Gastroesophageal sphincter (tissue), 4 donors: ENCODE results near the gene MTARC1. TPM values are rescaled to one million over a fixed set of nuclear protein-coding genes. Genes with fewer than 3 reads are reported as not detected.

Source experiments
- ATAC-seq: fragments of 150-250 bp; one replicate; pipeline ENCODE4 v1.9.1; 2016; ENCODE audit warnings: mild to moderate bottlenecking, moderate library complexity
- H3K27ac ChIP-seq, 4 donors: fragments of 200-600 bp; sonication (generic) in 3 of 4; 1 replicate in 3 of 4; 2 replicates in 1 of 4; pipeline ENCODE4 v1.5.1; 2016 to 2019
- H3K27me3 ChIP-seq: fragments of 200-600 bp; sonication (generic); one replicate; pipeline ENCODE4 v1.5.1; 2019
- H3K36me3 ChIP-seq, 2 donors: fragments of 200-600 bp; sonication (generic); one replicate each; pipeline ENCODE4 v1.5.1; 2019; ENCODE audit warnings: control low read depth in 1 of 2
- H3K4me1 ChIP-seq, 3 donors: fragments of 200-600 bp; sonication (generic); 1 replicate in 2 of 3; 2 replicates in 1 of 3; pipeline ENCODE4 v1.5.1; 2016 to 2019; ENCODE audit warnings: control low read depth in 2 of 3
- H3K4me3 ChIP-seq, 2 donors: fragments of 200-600 bp; sonication (generic); one replicate each; pipeline ENCODE4 v1.5.1; 2019; ENCODE audit warnings: mild to moderate bottlenecking in 1 of 2, moderate library complexity in 1 of 2
- H3K9me3 ChIP-seq, 3 donors: fragments of 200-600 bp; sonication (generic); one replicate each; pipeline ENCODE4 v1.5.1; 2017 to 2019; ENCODE audit warnings: control low read depth in 2 of 3
- EP300 ChIP-seq: sonication (generic); formaldehyde crosslinking; IDR thresholded peaks from one replicate; pipeline ENCODE4 v1.6.1; 2017; ENCODE audit warnings: antibody characterized with exemption, mild to moderate bottlenecking
- POLR2A ChIP-seq, 2 donors: fragments of 450-650 bp; IDR thresholded peaks; one replicate each; pipeline ENCODE4 v1.6.1; 2017; ENCODE audit warnings: antibody characterized with exemption in 2 of 2, mild to moderate bottlenecking in 2 of 2, moderate library complexity in 1 of 2
- POLR2AphosphoS5 ChIP-seq: sonication (generic); formaldehyde crosslinking; IDR thresholded peaks from one replicate; pipeline ENCODE4 v1.6.1; 2017; ENCODE audit warnings: antibody characterized with exemption
- WGBS, 2 donors: methylation state at CpG; one replicate each; pipeline ENCODE4 v1.1.5; 2018; ENCODE audit warnings: low coverage in 1 of 2; 5-methylcytosine and 5-hydroxymethylcytosine counted together
- total RNA-seq, 4 donors: library from RNA; depleted of rRNA; stranded (reverse); fragments of >200 nt; gene quantifications; one replicate each; pipeline ENCODE4 v1.1.0, GENCODE V29; 2016

The MTARC1 gene
- total RNA-seq, 4 donors from 2014 or later = 3.7 to 8.1 (median 5.4) TPM

GRCh38 chr1:220834155-220834870 is 47.6 kb downstream of the MTARC1 start:
- TF ChIP-seq POLR2A (IDR thresholded peaks at IDR 0.05) = no peak
- no peak for TF ChIP-seq POLR2AphosphoS5
- TF ChIP-seq EP300 = no peak
- Histone ChIP-seq H3K36me3 (no peaks in the 10 kb centered on the region), H3K4me3 (no peak overlapping the region), H3K9me3 (no peaks in the 10 kb centered on the region), H3K27ac (no peak overlapping the region), H3K4me1 (peaks cover 0 to 20% (median under 1%) of the 10 kb centered on the region in 3 donors), H3K27me3 (no peaks in the 10 kb centered on the region)
- ATAC-seq = no peak
- WGBS, 2 donors = 93 to 98% methylated on average over 3 to 4 of the region's 4 CpGs

Other genes with a start within 250 kb of the MTARC1 start
- gene C1orf115, start 96.5 kb upstream of the MTARC1 start, total RNA-seq = 10 to 100 TPM in 2 of 4 donors, 1 to 10 TPM in 2; 6.8 to 28.0 (median 9.5) TPM
- gene MTARC2, start 38.6 kb upstream of the MTARC1 start, total RNA-seq = 10 to 100 TPM; 13.0 to 32.5 (median 17.9) TPM
- gene HLX, start 92.5 kb downstream of the MTARC1 start, total RNA-seq = 10 to 100 TPM in 3 of 4 donors, 1 to 10 TPM in 1; 7.1 to 18.1 (median 13.5) TPM